ENCODE data around the gene KRIT1. TPM values are rescaled to one million over a fixed set of nuclear protein-coding genes. Genes with fewer than 3 reads are reported as not detected.

The KRIT1 gene
- total RNA-seq, 1 experiment from 2014 or later = 41.3 TPM

GRCh38 chr7:92281031-92281430 is 35.3 kb upstream of the KRIT1 start:
- CTCF ChIA-PET = no interaction called here
- H3K9me3 Mint-ChIP-seq (ENCODE audit: unreplicated experiment) = peaks cover 8% of the 10 kb centered on the region
- no peaks in the 10 kb centered on the region for H3K27me3 Mint-ChIP-seq (ENCODE audit: insufficient read depth, unreplicated experiment)
- no peaks in the 10 kb centered on the region for H3K4me1 Mint-ChIP-seq (ENCODE audit: insufficient read depth, unreplicated experiment)
- intact Hi-C loops (cut with micrococcal nuclease) = no loop called here
- no peak for DNase-seq (ENCODE audit: unreplicated experiment)
- TF ChIP-seq CTCF (IDR thresholded peaks at IDR 0.05; ENCODE audit: unreplicated experiment) = no peak
- no TSS peak for BruUV-seq (replicated peaks)
- POLR2A ChIA-PET = interaction anchor here (1.2 to 1.6 kb wide), 2 partner anchors 8 to 12 kb away, joined by 4 to 6 read pairs; no protein-coding TSS in a partner anchor
- no peak overlapping the region for H3K4me3 Mint-ChIP-seq (ENCODE audit: unreplicated experiment)
- no peak overlapping the region for H3K27ac Mint-ChIP-seq (ENCODE audit: low read depth, unreplicated experiment)
- peaks cover 9% of the 10 kb centered on the region for H3K36me3 Mint-ChIP-seq (ENCODE audit: insufficient read depth, unreplicated experiment)

GRCh38 chr7:92279396-92280031 is 33.8 kb upstream of the KRIT1 start:
- Mint-ChIP-seq H3K36me3 (ENCODE audit: insufficient read depth, unreplicated experiment) (peaks cover 14% of the 10 kb centered on the region), H3K9me3 (ENCODE audit: unreplicated experiment) (peaks cover 8% of the 10 kb centered on the region), H3K27ac (ENCODE audit: low read depth, unreplicated experiment) (no peak overlapping the region), H3K4me1 (ENCODE audit: insufficient read depth, unreplicated experiment) (no peaks in the 10 kb centered on the region), H3K27me3 (ENCODE audit: insufficient read depth, unreplicated experiment) (no peaks in the 10 kb centered on the region), H3K4me3 (ENCODE audit: unreplicated experiment) (no peak overlapping the region)
- no peak for TF ChIP-seq CTCF (IDR thresholded peaks at IDR 0.05; ENCODE audit: unreplicated experiment)
- ChIA-PET POLR2A (interaction anchor here (1.2 to 1.6 kb wide), 2 partner anchors 14 to 33 kb away, joined by 3 to 6 read pairs; no protein-coding TSS in a partner anchor), CTCF (interaction anchor here (0.6 kb wide), 1 partner anchor 978 kb away, joined by 3 read pairs; no protein-coding TSS in a partner anchor)
- BruUV-seq (replicated peaks) = no TSS peak
- DNase-seq (ENCODE audit: unreplicated experiment) = no peak
- intact Hi-C loops (cut with micrococcal nuclease) = no loop called here

- H3K4me1 Mint-ChIP-seq (ENCODE audit: insufficient read depth, unreplicated experiment) = no peaks in the 10 kb centered on the region
- no TSS peak for BruUV-seq (replicated peaks)
- H3K27ac Mint-ChIP-seq (ENCODE audit: low read depth, unreplicated experiment) = no peak overlapping the region
- no peak for TF ChIP-seq CTCF (IDR thresholded peaks at IDR 0.05; ENCODE audit: unreplicated experiment)
- no peak for DNase-seq (ENCODE audit: unreplicated experiment)
- peaks cover 8% of the 10 kb centered on the region for H3K9me3 Mint-ChIP-seq (ENCODE audit: unreplicated experiment)
- ChIA-PET POLR2A (no interaction called here), CTCF (no interaction called here)
- H3K4me3 Mint-ChIP-seq (ENCODE audit: unreplicated experiment) = no peak overlapping the region
- no peaks in the 10 kb centered on the region for H3K27me3 Mint-ChIP-seq (ENCODE audit: insufficient read depth, unreplicated experiment)
- peaks cover 5% of the 10 kb centered on the region for H3K36me3 Mint-ChIP-seq (ENCODE audit: insufficient read depth, unreplicated experiment)
- intact Hi-C loops (cut with micrococcal nuclease) = no loop called here
Observed at GRCh38 chr7:92276460-92276864, 30.7 kb upstream of the KRIT1 start.

GRCh38 chr7:92275327-92275726 is 29.6 kb upstream of the KRIT1 start:
- intact Hi-C loops (cut with micrococcal nuclease) = no loop called here
- H3K9me3 Mint-ChIP-seq (ENCODE audit: unreplicated experiment) = no peaks in the 10 kb centered on the region
- no peaks in the 10 kb centered on the region for H3K4me1 Mint-ChIP-seq (ENCODE audit: insufficient read depth, unreplicated experiment)
- no peak overlapping the region for H3K4me3 Mint-ChIP-seq (ENCODE audit: unreplicated experiment)
- H3K27me3 Mint-ChIP-seq (ENCODE audit: insufficient read depth, unreplicated experiment) = no peaks in the 10 kb centered on the region
- no peak overlapping the region for H3K27ac Mint-ChIP-seq (ENCODE audit: low read depth, unreplicated experiment)
- CTCF ChIA-PET = interaction anchor here (1.1 kb wide), 1 partner anchor 14 kb away, joined by 4 read pairs; no protein-coding TSS in a partner anchor
- no TSS peak for BruUV-seq (replicated peaks)
- POLR2A ChIA-PET = no interaction called here
- peaks cover 5% of the 10 kb centered on the region for H3K36me3 Mint-ChIP-seq (ENCODE audit: insufficient read depth, unreplicated experiment)
- no peak for TF ChIP-seq CTCF (IDR thresholded peaks at IDR 0.05; ENCODE audit: unreplicated experiment)
- no peak for DNase-seq (ENCODE audit: unreplicated experiment)

All from MCF 10A (cell line).